Measurements from ENCODE around the gene PCAT6.

DNA sequence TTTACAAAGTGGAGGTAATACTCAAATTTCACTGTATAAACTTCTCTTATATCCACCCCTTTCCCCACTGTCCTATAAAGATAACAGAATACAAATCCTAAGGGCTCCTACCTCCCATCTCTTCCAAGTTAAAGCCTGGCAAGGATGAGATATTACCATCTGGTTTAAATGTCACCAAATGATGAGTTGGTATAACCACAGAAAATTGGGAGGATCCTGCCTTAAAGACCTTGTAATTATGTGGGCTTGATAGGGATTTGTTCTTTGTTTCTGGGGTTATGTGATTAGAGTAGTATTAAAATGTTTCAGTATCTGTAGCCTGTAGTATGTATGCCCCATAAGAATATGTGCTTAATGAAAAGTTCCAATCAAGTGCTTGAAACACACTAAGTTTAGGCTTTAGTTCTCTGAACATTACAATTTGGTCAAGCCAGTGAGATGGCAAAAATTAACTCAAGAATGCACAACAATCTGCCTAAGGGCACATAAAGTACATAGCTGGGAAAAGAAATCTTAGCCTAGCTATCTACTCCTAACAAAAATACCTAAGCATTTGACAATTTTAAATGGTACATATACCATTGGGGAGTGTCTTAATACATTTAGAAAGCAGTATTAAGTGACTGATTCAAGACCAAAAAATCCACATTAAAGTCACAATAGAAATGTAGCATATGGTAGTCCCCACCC, 16.6 kb upstream of the PCAT6 start:
- TF ChIP-seq, protein P1, sequence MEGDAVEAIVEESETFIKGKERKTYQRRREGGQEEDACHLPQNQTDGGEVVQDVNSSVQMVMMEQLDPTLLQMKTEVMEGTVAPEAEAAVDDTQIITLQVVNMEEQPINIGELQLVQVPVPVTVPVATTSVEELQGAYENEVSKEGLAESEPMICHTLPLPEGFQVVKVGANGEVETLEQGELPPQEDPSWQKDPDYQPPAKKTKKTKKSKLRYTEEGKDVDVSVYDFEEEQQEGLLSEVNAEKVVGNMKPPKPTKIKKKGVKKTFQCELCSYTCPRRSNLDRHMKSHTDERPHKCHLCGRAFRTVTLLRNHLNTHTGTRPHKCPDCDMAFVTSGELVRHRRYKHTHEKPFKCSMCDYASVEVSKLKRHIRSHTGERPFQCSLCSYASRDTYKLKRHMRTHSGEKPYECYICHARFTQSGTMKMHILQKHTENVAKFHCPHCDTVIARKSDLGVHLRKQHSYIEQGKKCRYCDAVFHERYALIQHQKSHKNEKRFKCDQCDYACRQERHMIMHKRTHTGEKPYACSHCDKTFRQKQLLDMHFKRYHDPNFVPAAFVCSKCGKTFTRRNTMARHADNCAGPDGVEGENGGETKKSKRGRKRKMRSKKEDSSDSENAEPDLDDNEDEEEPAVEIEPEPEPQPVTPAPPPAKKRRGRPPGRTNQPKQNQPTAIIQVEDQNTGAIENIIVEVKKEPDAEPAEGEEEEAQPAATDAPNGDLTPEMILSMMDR (conservative IDR thresholded peaks at IDR 0.05; ENCODE audit: low read depth, low read length), result no peak
- no peak for TF ChIP-seq EZH2 (IDR thresholded peaks at IDR 0.05; ENCODE audit: borderline replicate concordance, low read depth, low read length, poor library complexity, severe bottlenecking)

Data from A673 (cell line).